ENCODE results near the gene SPEM2.

GRCh38 chr17:7471729-7472128 is 46.3 kb downstream of the SPEM2 start:
- no peak for TF ChIP-seq CTCF (conservative IDR thresholded peaks at IDR 0.05; ENCODE audit: low read depth, low read length)
- TF ChIP-seq EZH2 (IDR thresholded peaks at IDR 0.05; ENCODE audit: low read length, unreplicated experiment): no peak
